Epithelial cell of proximal tubule (primary cell): ENCODE measurements around the gene ZCCHC13. TPM values are rescaled to one million over a fixed set of nuclear protein-coding genes. Genes with fewer than 3 reads are reported as not detected.

Source experiments
- DNase-seq: peaks from one replicate; pipeline ENCODE4 v3.0.0-alpha.2; 2011; ENCODE audit warnings: low read depth
- H3K4me3 ChIP-seq: 2 replicates; pipeline ENCODE4 v1.5.1; 2011; ENCODE audit warnings: low read depth, mild to moderate bottlenecking, low read length
- CTCF ChIP-seq: conservative IDR thresholded peaks from 2 replicates; pipeline ENCODE4 v1.5.1; 2012; ENCODE audit warnings: low read depth, mild to moderate bottlenecking, low read length
- total RNA-seq: library from RNA; depleted of rRNA; stranded (reverse); fragments of >200 nt; gene quantifications from 2 replicates; pipeline ENCODE4 v1.2.3, GENCODE V29; 2015

ZCCHC13 gene
- total RNA-seq, 1 donor from 2014 or later = not detected

- TF ChIP-seq CTCF = no peak
Measured at GRCh38 chrX:74344280-74344622, 40.3 kb downstream of the ZCCHC13 start.

GRCh38 chrX:74346088-74346487, 42.1 kb downstream of the ZCCHC13 start:
- no peak for DNase-seq
- H3K4me3 ChIP-seq = no peak overlapping the region
- no peak for TF ChIP-seq CTCF

More at GRCh38 chrX:74344280-74344622, 40.3 kb downstream of the ZCCHC13 start:
- no peak for DNase-seq
- no peak overlapping the region for H3K4me3 ChIP-seq

- DNase-seq = no peak
- no peak overlapping the region for H3K4me3 ChIP-seq
- no peak for TF ChIP-seq CTCF
Measured at GRCh38 chrX:74349387-74349786, 45.4 kb downstream of the ZCCHC13 start.

- no peak for DNase-seq
- TF ChIP-seq CTCF = no peak
- H3K4me3 ChIP-seq = no peak overlapping the region
Measured at GRCh38 chrX:74351760-74352159, 47.8 kb downstream of the ZCCHC13 start.

- H3K4me3 ChIP-seq = no peak overlapping the region
- no peak for DNase-seq
- no peak for TF ChIP-seq CTCF
Measured at GRCh38 chrX:74353984-74354383, 50.0 kb downstream of the ZCCHC13 start.

Other genes starting within 250 kb of the ZCCHC13 start
- gene SLC16A2, start 117.3 kb downstream of the ZCCHC13 start, total RNA-seq = 5.3 and 5.4 TPM in 2 replicates